ENCODE measurements around the gene MED13. TPM values are rescaled to one million over a fixed set of nuclear protein-coding genes. Genes with fewer than 3 reads are reported as not detected.

MED13 gene
- total and polyA plus RNA-seq, 2 experiments from 2014 or later, result 4.6 to 51.6 TPM

- Histone ChIP-seq H2AFZ (no peak overlapping the region), H3K9me2 (ENCODE audit: insufficient read depth) (no peaks in the 10 kb centered on the region), H3K9me3 (ENCODE audit: low read depth) (no peaks in the 10 kb centered on the region), H3K27ac (no peak overlapping the region), H4K20me1 (ENCODE audit: insufficient read depth) (peaks cover 11% of the 10 kb centered on the region; the same call in 1 of the 2 replicates), H3K9ac (no peak overlapping the region), H3K4me3 (no peak overlapping the region), H3F3A (ENCODE audit: insufficient read depth) (no peaks in the 10 kb centered on the region), H3K79me2 (ENCODE audit: insufficient read depth) (peaks cover 100% of the 10 kb centered on the region), H3K4me1 (ENCODE audit: insufficient read depth) (no peaks in the 10 kb centered on the region), H3K4me2 (ENCODE audit: unreplicated experiment) (no peak overlapping the region), H3K36me3 (ENCODE audit: low read depth) (peaks cover 26% of the 10 kb centered on the region), H3K27me3 (replicated peaks; ENCODE audit: insufficient read depth) (no peaks in the 10 kb centered on the region)
- in situ Hi-C loops (cut with MboI), result no loop called here
- TF ChIP-seq EZH2 (IDR thresholded peaks at IDR 0.05; ENCODE audit: insufficient read depth, poor library complexity, severe bottlenecking) (no peak), EZH2phosphoT487 (IDR thresholded peaks at IDR 0.05; ENCODE audit: insufficient read depth, low read depth) (no peak)
- WGBS, 2 experiments (ENCODE audit: low coverage in 1 of 2, low lambda C conversion rate in 2 of 2, missing lambda C conversion rate in 2 of 2), result 86 to 94% methylated on average over 1 of the region's 1 CpG
- DNase-seq, result no peak
Measured at GRCh38 chr17:62038248-62038647, 26.8 kb downstream of the MED13 start.

GRCh38 chr17:62033317-62033716 is 31.8 kb downstream of the MED13 start:
- H3K79me2 ChIP-seq (ENCODE audit: insufficient read depth), result peaks cover 98% of the 10 kb centered on the region
- H3K36me3 ChIP-seq (ENCODE audit: low read depth), result peaks cover 59% of the 10 kb centered on the region
- H3K27me3 ChIP-seq (replicated peaks; ENCODE audit: insufficient read depth), result no peaks in the 10 kb centered on the region
- no peak overlapping the region for H3K9ac ChIP-seq
- no peaks in the 10 kb centered on the region for H3K9me2 ChIP-seq (ENCODE audit: insufficient read depth)
- H3K4me1 ChIP-seq (ENCODE audit: insufficient read depth), result no peaks in the 10 kb centered on the region
- no peak for DNase-seq
- H3K4me2 ChIP-seq (ENCODE audit: unreplicated experiment), result no peak overlapping the region
- in situ Hi-C loops (cut with MboI), result no loop called here
- H3F3A ChIP-seq (ENCODE audit: insufficient read depth), result no peaks in the 10 kb centered on the region
- H3K4me3 ChIP-seq, result no peak overlapping the region
- H2AFZ ChIP-seq, result no peak overlapping the region
- no peak overlapping the region for H3K27ac ChIP-seq
- TF ChIP-seq EZH2phosphoT487 (IDR thresholded peaks at IDR 0.05; ENCODE audit: insufficient read depth, low read depth) (no peak), EZH2 (IDR thresholded peaks at IDR 0.05; ENCODE audit: insufficient read depth, poor library complexity, severe bottlenecking) (no peak)
- H4K20me1 ChIP-seq (ENCODE audit: insufficient read depth), result no peaks in the 10 kb centered on the region
- H3K9me3 ChIP-seq (ENCODE audit: low read depth), result no peaks in the 10 kb centered on the region

- no peak for DNase-seq
- 84 to 86% methylated on average over 2 of the region's 2 CpGs for WGBS, 2 experiments (ENCODE audit: low coverage in 1 of 2, low lambda C conversion rate in 2 of 2, missing lambda C conversion rate in 2 of 2)
- peaks cover 66% of the 10 kb centered on the region for H3K36me3 ChIP-seq (ENCODE audit: low read depth)
- H3K27ac ChIP-seq, result no peak overlapping the region
- H2AFZ ChIP-seq, result no peak overlapping the region
- H3K9ac ChIP-seq, result no peak overlapping the region
- H3K4me2 ChIP-seq (ENCODE audit: unreplicated experiment), result no peak overlapping the region
- in situ Hi-C loops (cut with MboI), result no loop called here
- H3K27me3 ChIP-seq (replicated peaks; ENCODE audit: insufficient read depth), result no peaks in the 10 kb centered on the region
- no peaks in the 10 kb centered on the region for H4K20me1 ChIP-seq (ENCODE audit: insufficient read depth)
- H3K9me3 ChIP-seq (ENCODE audit: low read depth), result no peaks in the 10 kb centered on the region
- no peaks in the 10 kb centered on the region for H3F3A ChIP-seq (ENCODE audit: insufficient read depth)
- no peak overlapping the region for H3K4me3 ChIP-seq
- no peaks in the 10 kb centered on the region for H3K9me2 ChIP-seq (ENCODE audit: insufficient read depth)
- no peak for TF ChIP-seq EZH2 (IDR thresholded peaks at IDR 0.05; ENCODE audit: insufficient read depth, poor library complexity, severe bottlenecking)
- no peak for TF ChIP-seq EZH2phosphoT487 (IDR thresholded peaks at IDR 0.05; ENCODE audit: insufficient read depth, low read depth)
- H3K4me1 ChIP-seq (ENCODE audit: insufficient read depth), result no peaks in the 10 kb centered on the region
- H3K79me2 ChIP-seq (ENCODE audit: insufficient read depth), result peaks cover 98% of the 10 kb centered on the region
Measured at GRCh38 chr17:62032480-62032879, 32.6 kb downstream of the MED13 start.

GRCh38 chr17:62030264-62030663 is 34.8 kb downstream of the MED13 start:
- no peak for DNase-seq
- peaks cover 98% of the 10 kb centered on the region for H3K79me2 ChIP-seq (ENCODE audit: insufficient read depth)
- no peaks in the 10 kb centered on the region for H3K9me3 ChIP-seq (ENCODE audit: low read depth)
- in situ Hi-C loops (cut with MboI), result no loop called here
- H3K4me3 ChIP-seq, result no peak overlapping the region
- H3K9me2 ChIP-seq (ENCODE audit: insufficient read depth), result no peaks in the 10 kb centered on the region
- no peaks in the 10 kb centered on the region for H3K27me3 ChIP-seq (replicated peaks; ENCODE audit: insufficient read depth)
- H3K4me2 ChIP-seq (ENCODE audit: unreplicated experiment), result no peak overlapping the region
- no peak overlapping the region for H3K27ac ChIP-seq
- H4K20me1 ChIP-seq (ENCODE audit: insufficient read depth), result 0 out of 2 replicates have a peak, but pooled peaks cover 4% of the 10 kb centered on the region
- peaks cover 84% of the 10 kb centered on the region for H3K36me3 ChIP-seq (ENCODE audit: low read depth)
- H3F3A ChIP-seq (ENCODE audit: insufficient read depth), result no peaks in the 10 kb centered on the region
- TF ChIP-seq EZH2phosphoT487 (IDR thresholded peaks at IDR 0.05; ENCODE audit: insufficient read depth, low read depth) (no peak), EZH2 (IDR thresholded peaks at IDR 0.05; ENCODE audit: insufficient read depth, poor library complexity, severe bottlenecking) (no peak)
- 99 to 100% methylated on average over 6 of the region's 6 CpGs for WGBS, 2 experiments (ENCODE audit: low coverage in 1 of 2, low lambda C conversion rate in 2 of 2, missing lambda C conversion rate in 2 of 2)
- H2AFZ ChIP-seq, result no peak overlapping the region
- H3K9ac ChIP-seq, result no peak overlapping the region
- no peaks in the 10 kb centered on the region for H3K4me1 ChIP-seq (ENCODE audit: insufficient read depth)

GRCh38 chr17:62024866-62025265 is 40.2 kb downstream of the MED13 start:
- in situ Hi-C loops (cut with MboI), result no loop called here
- Histone ChIP-seq H3K9ac (no peak overlapping the region), H3K27ac (no peak overlapping the region), H3F3A (ENCODE audit: insufficient read depth) (0 out of 2 replicates have a peak, but pooled peaks cover 7% of the 10 kb centered on the region), H3K27me3 (replicated peaks; ENCODE audit: insufficient read depth) (no peaks in the 10 kb centered on the region), H3K9me3 (ENCODE audit: low read depth) (no peaks in the 10 kb centered on the region), H3K79me2 (ENCODE audit: insufficient read depth) (peaks cover 82% of the 10 kb centered on the region), H4K20me1 (ENCODE audit: insufficient read depth) (0 out of 2 replicates have a peak, but pooled peaks cover 4% of the 10 kb centered on the region), H2AFZ (no peak overlapping the region), H3K4me3 (no peak overlapping the region), H3K9me2 (ENCODE audit: insufficient read depth) (no peaks in the 10 kb centered on the region), H3K36me3 (ENCODE audit: low read depth) (peaks cover 74% of the 10 kb centered on the region), H3K4me1 (ENCODE audit: insufficient read depth) (no peaks in the 10 kb centered on the region), H3K4me2 (ENCODE audit: unreplicated experiment) (no peak overlapping the region)
- DNase-seq, result peak; percentile 11
- no peak for TF ChIP-seq EZH2 (IDR thresholded peaks at IDR 0.05; ENCODE audit: insufficient read depth, poor library complexity, severe bottlenecking)
- WGBS, 2 experiments (ENCODE audit: low coverage in 1 of 2, low lambda C conversion rate in 2 of 2, missing lambda C conversion rate in 2 of 2), result 70 to 76% methylated on average over 2 of the region's 2 CpGs
